AG09319 (cell line): ENCODE results near the gene KCTD20.
"Not testable (repeated sequence)": the region's sequence is repeated elsewhere in the genome, so short reads cannot be mapped to it uniquely, and the experiment has no call there.

ENCODE experiments used
- DNase-seq: peaks from one replicate; pipeline ENCODE4 v3.0.0-alpha.2; 2010; ENCODE audit warnings: low read depth; ENCODE audit errors: extremely low read depth
- TF ChIP-seq, protein P1 (sequence below): IDR thresholded peaks from 2 replicates; pipeline ENCODE4 v1.5.1; 2011; ENCODE audit warnings: low read depth, mild to moderate bottlenecking, inconsistent platforms, low read length, moderate library complexity

Gene KCTD20

DNA sequence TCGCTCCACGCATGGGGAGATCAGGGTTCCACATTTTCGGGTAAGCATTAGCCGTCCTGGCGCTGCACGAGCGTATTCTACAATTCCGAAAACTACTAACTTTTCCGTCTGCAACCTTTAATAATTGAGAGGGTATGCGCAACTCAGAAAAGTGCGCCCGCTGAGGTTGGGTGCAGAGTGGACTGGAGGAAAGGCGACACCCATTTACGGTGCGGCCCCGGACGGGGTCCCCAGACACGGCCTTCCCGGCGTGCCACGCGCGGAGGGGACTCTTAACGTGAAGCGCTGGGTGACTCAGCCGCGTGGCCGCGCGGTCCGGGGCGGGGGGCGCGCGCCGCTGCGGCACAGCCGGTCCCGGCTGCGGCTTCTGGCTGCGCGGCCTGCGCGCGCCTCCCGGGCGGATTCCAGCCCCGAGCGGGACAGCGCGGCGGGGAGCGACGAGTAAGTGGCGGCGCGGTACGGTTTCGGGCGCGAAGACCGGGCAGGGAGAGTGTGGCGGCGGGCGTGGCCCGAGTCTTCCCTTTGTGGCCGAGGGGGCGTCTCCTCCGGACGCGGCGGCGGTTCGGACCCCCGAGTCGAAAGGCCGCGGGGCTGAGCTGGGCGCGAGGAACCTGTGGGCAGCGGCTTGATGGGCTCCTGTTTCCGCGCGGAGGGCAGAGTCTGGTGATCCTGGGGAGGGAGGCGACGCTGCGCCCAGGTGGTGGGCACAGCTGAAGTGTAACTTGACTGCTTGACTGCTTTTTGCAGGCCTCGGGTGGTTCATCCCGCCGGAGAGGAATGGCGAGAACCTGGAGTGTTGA lies at the start of gene KCTD20, which contains the start of gene PXT1:
Gene KCTD20, plus strand, starts transcription at position 330 of the 800 bp plus-strand sequence. CDS start 27,098 bp downstream, outside the sequence.
Gene PXT1, minus strand, starts transcription at position 184 of the 800 bp plus-strand sequence. CDS start 16,772 bp downstream, outside the sequence.
- TF ChIP-seq, protein P1, sequence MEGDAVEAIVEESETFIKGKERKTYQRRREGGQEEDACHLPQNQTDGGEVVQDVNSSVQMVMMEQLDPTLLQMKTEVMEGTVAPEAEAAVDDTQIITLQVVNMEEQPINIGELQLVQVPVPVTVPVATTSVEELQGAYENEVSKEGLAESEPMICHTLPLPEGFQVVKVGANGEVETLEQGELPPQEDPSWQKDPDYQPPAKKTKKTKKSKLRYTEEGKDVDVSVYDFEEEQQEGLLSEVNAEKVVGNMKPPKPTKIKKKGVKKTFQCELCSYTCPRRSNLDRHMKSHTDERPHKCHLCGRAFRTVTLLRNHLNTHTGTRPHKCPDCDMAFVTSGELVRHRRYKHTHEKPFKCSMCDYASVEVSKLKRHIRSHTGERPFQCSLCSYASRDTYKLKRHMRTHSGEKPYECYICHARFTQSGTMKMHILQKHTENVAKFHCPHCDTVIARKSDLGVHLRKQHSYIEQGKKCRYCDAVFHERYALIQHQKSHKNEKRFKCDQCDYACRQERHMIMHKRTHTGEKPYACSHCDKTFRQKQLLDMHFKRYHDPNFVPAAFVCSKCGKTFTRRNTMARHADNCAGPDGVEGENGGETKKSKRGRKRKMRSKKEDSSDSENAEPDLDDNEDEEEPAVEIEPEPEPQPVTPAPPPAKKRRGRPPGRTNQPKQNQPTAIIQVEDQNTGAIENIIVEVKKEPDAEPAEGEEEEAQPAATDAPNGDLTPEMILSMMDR = no peak
- DNase-seq = no peak

DNA sequence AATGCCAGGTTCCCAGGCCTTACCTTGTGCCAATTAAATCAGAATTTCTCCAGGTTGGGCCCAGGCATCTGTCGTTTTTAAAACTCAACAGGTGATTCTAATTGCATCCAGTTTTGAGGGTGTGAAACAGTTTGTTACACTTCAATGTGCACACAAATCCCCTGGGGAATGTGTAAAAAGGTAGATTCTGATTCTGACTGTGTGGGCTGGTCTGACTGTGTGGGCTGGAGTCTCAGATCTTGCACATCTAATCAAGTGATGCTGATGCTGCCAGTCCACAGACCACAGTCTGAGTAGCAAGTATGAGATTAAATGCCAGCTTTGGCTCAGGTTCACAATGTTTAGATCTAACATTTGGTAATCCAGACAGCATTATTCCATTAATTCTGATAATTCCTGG lies 42.8 kb upstream of the KCTD20 start:
- DNase-seq = no peak
- TF ChIP-seq, protein P1 = no peak

DNA sequence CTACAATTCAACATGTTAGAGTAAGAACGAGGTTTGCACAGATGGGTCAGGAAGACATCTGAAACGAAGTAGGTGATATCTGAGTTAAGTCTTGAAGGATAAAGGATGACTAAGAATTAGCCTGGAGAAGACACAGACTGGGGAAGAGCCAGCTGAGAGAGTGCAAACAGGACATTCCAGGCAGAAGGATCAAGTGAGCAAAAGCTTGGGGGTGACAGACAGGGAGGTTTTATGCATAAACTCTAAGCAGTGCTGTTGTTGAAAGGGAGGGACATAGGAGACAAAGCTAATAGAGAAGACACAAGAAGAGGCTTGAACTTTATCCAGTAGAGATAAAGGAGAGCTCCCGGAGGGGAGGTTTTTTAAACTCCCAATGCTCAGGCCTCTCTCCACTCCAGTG lies 40.3 kb upstream of the KCTD20 start:
- TF ChIP-seq, protein P1 = no peak
- DNase-seq = no peak

DNA sequence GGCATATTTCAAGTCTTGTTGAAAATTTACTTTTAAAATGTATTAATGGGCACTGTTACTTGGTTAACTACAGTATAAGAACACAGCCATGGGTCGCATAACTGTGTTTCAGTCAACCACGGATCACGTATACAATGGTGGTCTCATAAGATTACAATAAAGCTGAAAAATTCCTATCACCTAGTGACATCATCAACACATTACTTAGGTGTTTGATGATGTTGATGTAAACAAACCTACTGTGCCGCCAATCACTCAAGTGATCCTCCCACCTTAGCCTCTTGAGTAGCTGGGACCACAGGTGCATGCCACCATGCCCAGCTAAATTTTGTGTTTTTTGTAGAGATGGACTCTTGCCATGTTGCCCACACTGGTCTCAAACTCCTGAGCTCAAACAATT lies 38.6 kb upstream of the KCTD20 start:
- TF ChIP-seq, protein P1 = no peak
- DNase-seq = no peak

DNA sequence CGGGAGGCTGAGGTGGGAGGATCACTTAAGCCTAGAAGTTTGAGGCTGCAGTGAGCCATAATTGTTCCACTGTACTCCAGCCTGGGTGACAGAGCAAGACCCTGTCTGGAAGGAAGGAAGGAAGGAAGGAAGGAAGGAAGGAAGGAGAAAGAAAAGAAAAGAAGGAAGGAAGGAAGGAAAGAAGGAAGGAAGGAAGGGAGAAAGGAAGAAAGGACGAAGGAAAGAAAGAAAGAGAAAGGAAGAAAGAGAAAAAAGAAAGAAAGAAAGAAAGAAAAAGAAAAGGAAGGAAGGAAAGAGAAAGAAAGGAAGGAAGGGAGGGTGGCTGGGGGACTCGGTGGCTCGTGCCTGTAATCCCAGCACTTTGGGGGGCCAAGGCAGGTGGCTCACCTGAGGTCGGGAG lies 33.1 kb upstream of the KCTD20 start:
- not testable (repeated sequence) for DNase-seq

DNA sequence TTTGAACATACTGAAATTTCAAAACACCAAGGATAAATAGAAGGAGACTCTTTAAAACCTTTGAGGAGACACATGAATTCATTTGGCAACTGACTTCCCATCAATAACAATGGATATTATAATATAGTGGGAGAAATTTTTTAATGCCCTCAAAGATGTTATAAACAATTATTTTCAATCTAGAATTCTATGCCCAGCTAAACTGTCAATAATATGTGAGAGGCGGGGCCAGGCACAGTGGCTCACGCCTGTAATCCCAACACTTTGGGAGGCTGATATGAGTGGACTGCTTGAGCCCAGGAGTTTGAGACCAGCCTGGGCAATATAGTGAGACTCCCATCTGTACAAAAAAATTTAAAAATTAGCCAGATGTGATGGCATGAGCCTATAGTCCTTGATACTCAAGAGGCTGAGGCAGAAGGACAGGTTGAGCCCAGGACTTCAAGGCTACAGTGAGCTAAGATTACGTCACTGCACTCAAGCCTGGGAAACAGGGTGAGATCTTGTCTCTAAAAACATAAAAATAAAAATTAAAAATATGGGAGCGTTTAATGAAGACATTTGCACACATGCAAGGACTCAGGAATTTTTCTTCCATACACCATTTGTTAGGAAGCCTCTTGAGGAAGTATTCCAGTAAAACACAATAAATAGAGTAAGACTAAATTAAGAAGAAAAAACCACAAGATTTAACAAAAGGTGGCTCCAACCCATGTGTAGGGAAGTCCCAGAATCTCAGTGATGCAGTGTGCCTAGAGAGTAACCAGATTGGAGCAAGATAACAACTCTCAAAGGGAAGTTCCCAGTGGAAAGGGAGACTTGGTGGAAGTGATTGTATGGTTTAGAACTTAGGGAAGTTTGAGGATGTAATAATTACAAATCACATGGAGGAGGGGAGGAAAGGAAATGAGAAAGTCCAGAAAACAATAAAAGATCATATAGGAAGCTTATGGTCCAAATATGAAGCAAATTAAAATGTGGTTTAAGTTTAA lies 29.0 kb upstream of the KCTD20 start:
- no peak for DNase-seq
- TF ChIP-seq, protein P1 = no peak

DNA sequence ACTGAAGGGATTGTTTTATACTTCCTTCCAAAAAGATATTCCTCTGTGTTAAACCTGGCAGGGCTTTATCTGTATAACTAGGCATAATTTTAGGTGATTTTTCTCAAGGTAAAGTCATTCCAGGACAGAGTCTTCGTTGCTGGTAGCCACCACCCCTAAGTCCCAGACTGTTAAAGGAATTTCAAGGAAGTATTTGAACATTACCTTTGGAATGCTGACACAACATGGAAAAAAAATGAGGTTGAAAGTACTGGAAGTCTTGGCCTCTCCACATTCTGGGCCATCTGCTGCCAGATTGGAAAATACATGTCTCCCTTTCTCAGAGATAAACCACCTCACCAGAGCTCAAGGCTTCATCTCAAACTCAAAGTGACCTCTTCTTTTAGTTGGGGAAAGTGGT lies 28.3 kb upstream of the KCTD20 start:
- TF ChIP-seq, protein P1 = no peak
- DNase-seq = no peak
